ENCODE measurements around the gene PGK2.

DNA sequence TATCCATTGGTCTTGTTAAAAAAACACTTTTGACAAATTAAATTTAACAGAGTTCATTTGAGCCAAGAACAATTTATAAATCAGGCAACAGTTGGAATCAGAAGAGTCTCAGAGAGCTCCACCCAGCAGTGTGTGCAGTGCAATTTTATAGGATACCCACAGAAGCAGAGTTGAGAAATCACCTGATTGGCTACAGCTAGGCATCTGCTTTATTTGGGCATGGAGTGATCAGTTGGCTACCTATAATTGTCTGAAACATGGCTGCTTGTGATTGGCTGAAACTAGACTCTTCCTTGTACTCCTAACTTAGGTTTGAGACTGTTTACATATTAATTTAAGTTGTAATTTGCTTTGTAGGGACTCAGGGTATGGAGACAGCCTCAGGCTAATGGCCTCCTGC, 12.0 kb downstream of the PGK2 start:
- TF ChIP-seq CTCF (IDR thresholded peaks at IDR 0.05) (no peak), POLR2A (IDR thresholded peaks at IDR 0.05) (no peak)
